ENCODE measurements around the gene CYB5R4. TPM values are rescaled to one million over a fixed set of nuclear protein-coding genes. Genes with fewer than 3 reads are reported as not detected.

CYB5R4 gene
- total RNA-seq, 1 experiment from 2014 or later: 23.7 TPM

GRCh38 chr6:83952830-83953229, 93.3 kb downstream of the CYB5R4 start:
- ChIA-PET CTCF (no interaction called here), POLR2A (no interaction called here)
- BruUV-seq (replicated peaks): no TSS peak
- Mint-ChIP-seq H3K27me3 (ENCODE audit: insufficient read depth, unreplicated experiment) (no peaks in the 10 kb centered on the region), H3K4me1 (ENCODE audit: low read depth, unreplicated experiment) (peaks cover 14% of the 10 kb centered on the region), H3K9me3 (ENCODE audit: unreplicated experiment) (peaks cover 10% of the 10 kb centered on the region), H3K36me3 (ENCODE audit: insufficient read depth, unreplicated experiment) (no peaks in the 10 kb centered on the region), H3K27ac (ENCODE audit: unreplicated experiment) (no peak overlapping the region), H3K4me3 (ENCODE audit: unreplicated experiment) (no peak overlapping the region)
- H3K4me1 ChIP-seq: peaks cover 22% of the 10 kb centered on the region
- H3K4me3 ChIP-seq (ENCODE audit: low read depth, low read length): no peak overlapping the region
- H3K9me3 ChIP-seq: no peaks in the 10 kb centered on the region
- no peaks in the 10 kb centered on the region for H3K27me3 ChIP-seq (replicated peaks; ENCODE audit: control insufficient read depth, insufficient read depth, low read length)
- intact Hi-C loops (cut with micrococcal nuclease; ENCODE audit: unreplicated experiment): loop anchor here (10.0 kb wide), 2 partner anchors 82 to 222 kb away; partner anchors contain the start of gene MRAP2
- TF ChIP-seq CTCF (IDR thresholded peaks at IDR 0.05; ENCODE audit: insufficient read depth in 1 of 2, low read depth in 1 of 2, low read length in 1 of 2, severe bottlenecking in 1 of 2, unreplicated experiment in 1 of 2): no peak
- no peaks in the 10 kb centered on the region for H3K36me3 ChIP-seq (ENCODE audit: control insufficient read depth, insufficient read depth, low read length)
- no peak for DNase-seq

GRCh38 chr6:83954371-83954770, 94.9 kb downstream of the CYB5R4 start:
- intact Hi-C loops (cut with micrococcal nuclease; ENCODE audit: unreplicated experiment): loop anchor here (10.0 kb wide), 2 partner anchors 80 to 220 kb away; partner anchors contain the start of gene MRAP2
- Mint-ChIP-seq H3K4me1 (ENCODE audit: low read depth, unreplicated experiment) (peaks cover 14% of the 10 kb centered on the region), H3K27me3 (ENCODE audit: insufficient read depth, unreplicated experiment) (no peaks in the 10 kb centered on the region), H3K36me3 (ENCODE audit: insufficient read depth, unreplicated experiment) (no peaks in the 10 kb centered on the region), H3K27ac (ENCODE audit: unreplicated experiment) (no peak overlapping the region), H3K4me3 (ENCODE audit: unreplicated experiment) (no peak overlapping the region), H3K9me3 (ENCODE audit: unreplicated experiment) (no peaks in the 10 kb centered on the region)
- H3K4me1 ChIP-seq: peaks cover 31% of the 10 kb centered on the region
- H3K4me3 ChIP-seq (ENCODE audit: low read depth, low read length): no peak overlapping the region
- ChIA-PET CTCF (no interaction called here), POLR2A (no interaction called here)
- TF ChIP-seq CTCF (IDR thresholded peaks at IDR 0.05; ENCODE audit: insufficient read depth in 1 of 2, low read depth in 1 of 2, low read length in 1 of 2, severe bottlenecking in 1 of 2, unreplicated experiment in 1 of 2): no peak
- H3K27me3 ChIP-seq (replicated peaks; ENCODE audit: control insufficient read depth, insufficient read depth, low read length): no peaks in the 10 kb centered on the region
- peak in 1 of 2 experiments; percentile 7 for DNase-seq
- H3K9me3 ChIP-seq: no peaks in the 10 kb centered on the region
- no peaks in the 10 kb centered on the region for H3K36me3 ChIP-seq (ENCODE audit: control insufficient read depth, insufficient read depth, low read length)
- BruUV-seq (replicated peaks): no TSS peak

DNA sequence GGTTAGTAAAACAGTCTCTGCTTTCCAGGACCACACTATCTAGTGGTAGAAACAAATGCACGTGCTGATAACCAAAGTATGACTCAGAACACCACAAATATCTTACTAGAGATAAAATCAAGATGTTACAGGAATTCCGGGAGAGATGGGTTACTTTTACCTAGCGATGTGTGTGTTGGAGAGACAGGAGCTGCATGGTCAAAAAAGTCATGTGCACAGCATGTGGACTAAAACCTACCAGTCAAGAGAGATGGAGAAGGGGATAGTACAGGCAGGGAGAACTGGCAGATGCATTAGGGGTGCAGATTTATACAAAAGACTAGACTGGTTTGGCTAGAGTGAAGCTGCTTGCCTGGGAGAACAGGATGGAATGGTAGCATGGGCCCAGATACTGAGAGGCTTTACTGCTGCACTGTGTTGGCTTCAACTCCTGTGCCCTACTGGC, 98.8 kb downstream of the CYB5R4 start:
- Mint-ChIP-seq H3K27me3 (ENCODE audit: insufficient read depth, unreplicated experiment) (no peaks in the 10 kb centered on the region), H3K36me3 (ENCODE audit: insufficient read depth, unreplicated experiment) (no peaks in the 10 kb centered on the region), H3K4me3 (ENCODE audit: unreplicated experiment) (no peak overlapping the region), H3K4me1 (ENCODE audit: low read depth, unreplicated experiment) (peaks cover 13% of the 10 kb centered on the region), H3K27ac (ENCODE audit: unreplicated experiment) (no peak overlapping the region), H3K9me3 (ENCODE audit: unreplicated experiment) (no peaks in the 10 kb centered on the region)
- Histone ChIP-seq H3K36me3 (ENCODE audit: control insufficient read depth, insufficient read depth, low read length) (no peaks in the 10 kb centered on the region), H3K9me3 (no peaks in the 10 kb centered on the region), H3K4me3 (ENCODE audit: low read depth, low read length) (no peak overlapping the region), H3K4me1 (peaks cover 31% of the 10 kb centered on the region), H3K27me3 (replicated peaks; ENCODE audit: control insufficient read depth, insufficient read depth, low read length) (no peaks in the 10 kb centered on the region)
- TF ChIP-seq CTCF (IDR thresholded peaks at IDR 0.05; ENCODE audit: insufficient read depth in 1 of 2, low read depth in 1 of 2, low read length in 1 of 2, severe bottlenecking in 1 of 2, unreplicated experiment in 1 of 2): no peak
- peak in 1 of 2 experiments; percentile 5 for DNase-seq
- BruUV-seq (replicated peaks): no TSS peak
- intact Hi-C loops (cut with micrococcal nuclease; ENCODE audit: unreplicated experiment): loop anchor here (10.0 kb wide), 2 partner anchors 77 to 217 kb away; partner anchors contain the start of gene MRAP2
- ChIA-PET CTCF (no interaction called here), POLR2A (no interaction called here)
